ENCODE measurements around the gene MILR1. TPM values are rescaled to one million over a fixed set of nuclear protein-coding genes. Genes with fewer than 3 reads are reported as not detected.

Gene MILR1
- total RNA-seq, 1 experiment from 2014 or later: 3.8 TPM

DNA sequence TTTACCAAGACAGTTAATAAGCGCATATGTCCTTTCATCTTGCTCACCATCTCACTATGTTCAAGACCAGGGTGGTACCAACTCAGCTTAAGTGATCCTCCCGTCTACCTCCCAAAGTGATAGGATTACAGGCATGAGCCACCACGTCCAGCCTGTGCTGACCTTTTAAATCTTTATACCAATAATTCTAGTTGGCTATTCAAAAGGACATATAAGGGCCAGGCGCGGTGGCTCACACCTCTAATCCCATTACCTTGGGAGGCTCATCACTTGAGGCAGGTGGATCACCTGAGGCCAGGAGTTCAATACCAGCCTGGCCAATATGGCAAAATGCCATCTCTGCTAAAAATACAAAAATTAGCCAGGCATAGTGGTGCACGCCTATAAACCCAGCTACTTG lies 60.3 kb downstream of the MILR1 start:
- no peaks in the 10 kb centered on the region for H3K9me2 ChIP-seq (ENCODE audit: insufficient read depth)
- no peak for DNase-seq (ENCODE audit: low read depth, low spot score)
- no peaks in the 10 kb centered on the region for H3K9me3 ChIP-seq (ENCODE audit: control insufficient read depth in 1 of 2, insufficient read depth in 1 of 2, low read depth in 1 of 2, low read length in 2 of 2)
- H3K36me3 ChIP-seq (ENCODE audit: control insufficient read depth in 1 of 2, insufficient read depth in 2 of 2, low read length in 2 of 2): peaks cover 49 to 55% of the 10 kb centered on the region in 2 experiments
- H3K27ac ChIP-seq (ENCODE audit: low read depth, low read length): no peak overlapping the region
- no peak overlapping the region for H3K9ac ChIP-seq (ENCODE audit: low read length)
- H4K20me1 ChIP-seq (ENCODE audit: insufficient read depth): peaks cover 32% of the 10 kb centered on the region; the same call in 1 of the 2 replicates
- intact Hi-C loops (cut with micrococcal nuclease): loop anchor here (5.0 kb wide), 1 partner anchor 138 kb away; no protein-coding TSS in a partner anchor
- ChIA-PET CTCF (interaction anchor here (1.6 kb wide), 1 partner anchor 89 kb away, joined by 5 read pairs; no protein-coding TSS in a partner anchor), RAD21 (ENCODE audit: low non-redundant PET in 1 of 2, low total read pairs in 2 of 2, uncharacterized antibody in 2 of 2, unreplicated experiment in 2 of 2) (no interaction called here), POLR2A (no interaction called here)
- no peak overlapping the region for H3K4me2 ChIP-seq (ENCODE audit: low read length)
- peaks cover 9 to 18% of the 10 kb centered on the region in 2 experiments for H3K4me1 ChIP-seq (ENCODE audit: control insufficient read depth in 1 of 2, insufficient read depth in 2 of 2, low read length in 2 of 2)
- H3K27me3 ChIP-seq (ENCODE audit: insufficient read depth, low read length): no peaks in the 10 kb centered on the region
- peaks cover 89% of the 10 kb centered on the region for H3K79me2 ChIP-seq (ENCODE audit: insufficient read depth, low read length)
- BruUV-seq (replicated peaks): no TSS peak
- TF ChIP-seq TCF7L2 (IDR thresholded peaks at IDR 0.05; ENCODE audit: borderline replicate concordance, extremely low read depth, insufficient read depth, insufficient read length) (no peak), RAD21 (IDR thresholded peaks at IDR 0.05; ENCODE audit: low read depth) (no peak), CBX3 (IDR thresholded peaks at IDR 0.05; ENCODE audit: low read depth) (no peak), JUND (IDR thresholded peaks at IDR 0.05) (no peak), ZNF274 (IDR thresholded peaks at IDR 0.05; ENCODE audit: low read depth, low read length) (no peak), EZH2phosphoT487 (IDR thresholded peaks at IDR 0.05; ENCODE audit: borderline replicate concordance) (no peak), ZFX (IDR thresholded peaks at IDR 0.05) (no peak), ELF1 (IDR thresholded peaks at IDR 0.05; ENCODE audit: borderline replicate concordance, low read depth) (no peak), SP1 (IDR thresholded peaks at IDR 0.05; ENCODE audit: low read depth) (no peak), POLR2A (IDR thresholded peaks at IDR 0.05; ENCODE audit: borderline replicate concordance, extremely low read depth, insufficient read depth, insufficient read length) (no peak), CEBPB (IDR thresholded peaks at IDR 0.05; ENCODE audit: low read depth) (no peak), EGR1 (IDR thresholded peaks at IDR 0.05; ENCODE audit: low read depth) (no peak), YY1 (IDR thresholded peaks at IDR 0.05; ENCODE audit: extremely low read depth, insufficient replicate concordance, low read depth, low read length) (no peak), SIN3A (IDR thresholded peaks at IDR 0.05; ENCODE audit: low read depth) (no peak), SRF (IDR thresholded peaks at IDR 0.05; ENCODE audit: low read depth) (no peak)
- TF ChIP-seq, protein P1, sequence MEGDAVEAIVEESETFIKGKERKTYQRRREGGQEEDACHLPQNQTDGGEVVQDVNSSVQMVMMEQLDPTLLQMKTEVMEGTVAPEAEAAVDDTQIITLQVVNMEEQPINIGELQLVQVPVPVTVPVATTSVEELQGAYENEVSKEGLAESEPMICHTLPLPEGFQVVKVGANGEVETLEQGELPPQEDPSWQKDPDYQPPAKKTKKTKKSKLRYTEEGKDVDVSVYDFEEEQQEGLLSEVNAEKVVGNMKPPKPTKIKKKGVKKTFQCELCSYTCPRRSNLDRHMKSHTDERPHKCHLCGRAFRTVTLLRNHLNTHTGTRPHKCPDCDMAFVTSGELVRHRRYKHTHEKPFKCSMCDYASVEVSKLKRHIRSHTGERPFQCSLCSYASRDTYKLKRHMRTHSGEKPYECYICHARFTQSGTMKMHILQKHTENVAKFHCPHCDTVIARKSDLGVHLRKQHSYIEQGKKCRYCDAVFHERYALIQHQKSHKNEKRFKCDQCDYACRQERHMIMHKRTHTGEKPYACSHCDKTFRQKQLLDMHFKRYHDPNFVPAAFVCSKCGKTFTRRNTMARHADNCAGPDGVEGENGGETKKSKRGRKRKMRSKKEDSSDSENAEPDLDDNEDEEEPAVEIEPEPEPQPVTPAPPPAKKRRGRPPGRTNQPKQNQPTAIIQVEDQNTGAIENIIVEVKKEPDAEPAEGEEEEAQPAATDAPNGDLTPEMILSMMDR (IDR thresholded peaks at IDR 0.05 in 2 of 3, conservative IDR thresholded peaks at IDR 0.05 in 1 of 3; ENCODE audit: borderline replicate concordance in 1 of 3, insufficient read depth in 1 of 3, low read depth in 2 of 3, low read length in 2 of 3): no peak
- TF ChIP-seq, protein P2, sequence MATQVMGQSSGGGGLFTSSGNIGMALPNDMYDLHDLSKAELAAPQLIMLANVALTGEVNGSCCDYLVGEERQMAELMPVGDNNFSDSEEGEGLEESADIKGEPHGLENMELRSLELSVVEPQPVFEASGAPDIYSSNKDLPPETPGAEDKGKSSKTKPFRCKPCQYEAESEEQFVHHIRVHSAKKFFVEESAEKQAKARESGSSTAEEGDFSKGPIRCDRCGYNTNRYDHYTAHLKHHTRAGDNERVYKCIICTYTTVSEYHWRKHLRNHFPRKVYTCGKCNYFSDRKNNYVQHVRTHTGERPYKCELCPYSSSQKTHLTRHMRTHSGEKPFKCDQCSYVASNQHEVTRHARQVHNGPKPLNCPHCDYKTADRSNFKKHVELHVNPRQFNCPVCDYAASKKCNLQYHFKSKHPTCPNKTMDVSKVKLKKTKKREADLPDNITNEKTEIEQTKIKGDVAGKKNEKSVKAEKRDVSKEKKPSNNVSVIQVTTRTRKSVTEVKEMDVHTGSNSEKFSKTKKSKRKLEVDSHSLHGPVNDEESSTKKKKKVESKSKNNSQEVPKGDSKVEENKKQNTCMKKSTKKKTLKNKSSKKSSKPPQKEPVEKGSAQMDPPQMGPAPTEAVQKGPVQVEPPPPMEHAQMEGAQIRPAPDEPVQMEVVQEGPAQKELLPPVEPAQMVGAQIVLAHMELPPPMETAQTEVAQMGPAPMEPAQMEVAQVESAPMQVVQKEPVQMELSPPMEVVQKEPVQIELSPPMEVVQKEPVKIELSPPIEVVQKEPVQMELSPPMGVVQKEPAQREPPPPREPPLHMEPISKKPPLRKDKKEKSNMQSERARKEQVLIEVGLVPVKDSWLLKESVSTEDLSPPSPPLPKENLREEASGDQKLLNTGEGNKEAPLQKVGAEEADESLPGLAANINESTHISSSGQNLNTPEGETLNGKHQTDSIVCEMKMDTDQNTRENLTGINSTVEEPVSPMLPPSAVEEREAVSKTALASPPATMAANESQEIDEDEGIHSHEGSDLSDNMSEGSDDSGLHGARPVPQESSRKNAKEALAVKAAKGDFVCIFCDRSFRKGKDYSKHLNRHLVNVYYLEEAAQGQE (IDR thresholded peaks at IDR 0.05; ENCODE audit: low read depth): no peak
- TF ChIP-seq, protein P3, sequence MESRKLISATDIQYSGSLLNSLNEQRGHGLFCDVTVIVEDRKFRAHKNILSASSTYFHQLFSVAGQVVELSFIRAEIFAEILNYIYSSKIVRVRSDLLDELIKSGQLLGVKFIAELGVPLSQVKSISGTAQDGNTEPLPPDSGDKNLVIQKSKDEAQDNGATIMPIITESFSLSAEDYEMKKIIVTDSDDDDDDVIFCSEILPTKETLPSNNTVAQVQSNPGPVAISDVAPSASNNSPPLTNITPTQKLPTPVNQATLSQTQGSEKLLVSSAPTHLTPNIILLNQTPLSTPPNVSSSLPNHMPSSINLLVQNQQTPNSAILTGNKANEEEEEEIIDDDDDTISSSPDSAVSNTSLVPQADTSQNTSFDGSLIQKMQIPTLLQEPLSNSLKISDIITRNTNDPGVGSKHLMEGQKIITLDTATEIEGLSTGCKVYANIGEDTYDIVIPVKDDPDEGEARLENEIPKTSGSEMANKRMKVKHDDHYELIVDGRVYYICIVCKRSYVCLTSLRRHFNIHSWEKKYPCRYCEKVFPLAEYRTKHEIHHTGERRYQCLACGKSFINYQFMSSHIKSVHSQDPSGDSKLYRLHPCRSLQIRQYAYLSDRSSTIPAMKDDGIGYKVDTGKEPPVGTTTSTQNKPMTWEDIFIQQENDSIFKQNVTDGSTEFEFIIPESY (IDR thresholded peaks at IDR 0.05; ENCODE audit: extremely low read depth, insufficient replicate concordance, low read length): no peak
- TF ChIP-seq, protein P4, sequence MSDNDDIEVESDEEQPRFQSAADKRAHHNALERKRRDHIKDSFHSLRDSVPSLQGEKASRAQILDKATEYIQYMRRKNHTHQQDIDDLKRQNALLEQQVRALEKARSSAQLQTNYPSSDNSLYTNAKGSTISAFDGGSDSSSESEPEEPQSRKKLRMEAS (IDR thresholded peaks at IDR 0.05): no peak
- TF ChIP-seq, protein P5, sequence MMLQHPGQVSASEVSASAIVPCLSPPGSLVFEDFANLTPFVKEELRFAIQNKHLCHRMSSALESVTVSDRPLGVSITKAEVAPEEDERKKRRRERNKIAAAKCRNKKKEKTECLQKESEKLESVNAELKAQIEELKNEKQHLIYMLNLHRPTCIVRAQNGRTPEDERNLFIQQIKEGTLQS (IDR thresholded peaks at IDR 0.05): no peak
- no peak overlapping the region for H3K4me3 ChIP-seq (replicated peaks in 1 of 2; ENCODE audit: low read depth in 1 of 2, low read length in 2 of 2)
- ATAC-seq: no peak
- no peak overlapping the region for H2AFZ ChIP-seq (ENCODE audit: low read depth, low read length, poor library complexity, severe bottlenecking)

Measured in HCT116 (cell line).